Transverse colon (tissue), 4 donors: ENCODE measurements around the gene KCNJ9. TPM values are rescaled to one million over a fixed set of nuclear protein-coding genes. Genes with fewer than 3 reads are reported as not detected.
A peak's percentile ranks its signal among the peaks of the same experiment; 100 is the strongest.

ENCODE experiments used
- DNase-seq: peaks from one replicate; pipeline ENCODE4 v3.0.0-alpha.2; 2019
- H3K27ac ChIP-seq, 4 donors: fragments of 200-600 bp; sonication (generic); 2 replicates each; pipeline ENCODE4 v1.5.1; 2016 to 2018; ENCODE audit warnings: inconsistent platforms in 4 of 4
- H3K27me3 ChIP-seq: fragments of 200-600 bp; sonication (generic); 2 replicates; pipeline ENCODE4 v1.5.1; 2017; ENCODE audit warnings: inconsistent platforms
- H3K36me3 ChIP-seq, 4 donors: fragments of 200-600 bp; sonication (generic); 2 replicates each; pipeline ENCODE4 v1.5.1; 2017 to 2019; ENCODE audit warnings: inconsistent platforms in 4 of 4
- H3K4me1 ChIP-seq, 4 donors: fragments of 200-600 bp; sonication (generic); 2 replicates each; pipeline ENCODE4 v1.5.1; 2017 to 2020; ENCODE audit warnings: inconsistent platforms in 4 of 4
- H3K4me3 ChIP-seq, 4 donors: fragments of 200-600 bp; sonication (generic); 1 replicate in 1 of 4; 2 replicates in 3 of 4; pipeline versions ENCODE4 v1.5.1 to v1.6.1; 2017 to 2019; ENCODE audit warnings: inconsistent platforms in 4 of 4
- H3K9me3 ChIP-seq, 2 donors: fragments of 200-600 bp; sonication (generic); 2 replicates each; pipeline ENCODE4 v1.5.1; 2017 to 2019; ENCODE audit warnings: inconsistent platforms in 2 of 2
- EP300 ChIP-seq: sonication (generic); formaldehyde crosslinking; IDR thresholded peaks from one replicate; pipeline ENCODE4 v1.6.1; 2017; ENCODE audit warnings: antibody characterized with exemption, low read depth
- POLR2A ChIP-seq: fragments of 450-650 bp; IDR thresholded peaks from one replicate; pipeline ENCODE4 v1.6.1; 2016; ENCODE audit warnings: antibody characterized with exemption, mild to moderate bottlenecking, moderate library complexity
- POLR2AphosphoS5 ChIP-seq, 3 donors: sonication (generic); formaldehyde crosslinking; IDR thresholded peaks; one replicate each; pipeline ENCODE4 v1.6.1; 2016; ENCODE audit warnings: antibody characterized with exemption in 3 of 3
- WGBS, 2 donors: methylation state at CpG; one replicate each; pipeline ENCODE4 v1.1.5; 2018; ENCODE audit warnings: low coverage in 1 of 2; 5-methylcytosine and 5-hydroxymethylcytosine counted together
- in situ Hi-C, 4 donors: fragments of 200-750 bp; cut with MboI; loops; one replicate each; pipeline versions ENCODE4 v1.15.0 to v1.15.1; 2017; ENCODE audit warnings: low sequenced_read_pairs in 3 of 4, low pct_ligation_motif_present in 1 of 4, low pct_unique_long_range_greater_than_20kb in 1 of 4
- intact Hi-C: fragments of 100-400 bp; cut with DNase I; formaldehyde crosslinking; loops from one replicate; pipeline ENCODE4 v1.15.1; 2023; ENCODE audit warnings: low total_unique reads
- total RNA-seq, 4 donors: library from RNA; depleted of rRNA; stranded (reverse); fragments of >200 nt; gene quantifications; one replicate each; pipeline ENCODE4 v1.1.0, GENCODE V29; 2016
- TF ChIP-seq, protein P1 (sequence below), 5 experiments: fragments of 200-600 bp in 3 of 5; fragments of 450-650 bp in 2 of 5; sonication (generic) in 3 of 5; IDR thresholded peaks; 1 replicate in 2 of 5; 2 replicates in 3 of 5; pipeline ENCODE4 v1.5.1; 2016 to 2017; ENCODE audit warnings: antibody characterized with exemption in 5 of 5, inconsistent platforms in 3 of 5, mild to moderate bottlenecking in 2 of 5, moderate library complexity in 1 of 5

Gene KCNJ9
- total RNA-seq, 4 donors from 2014 or later: 0.27 TPM; not detected in 3

GRCh38 chr1:160066829-160067745 is 14.3 kb upstream of the KCNJ9 start:
- Histone ChIP-seq H3K4me1 (peaks cover 4 to 16% (median 10%) of the 10 kb centered on the region in 4 donors), H3K4me3 (no peak overlapping the region), H3K27ac (no peak overlapping the region), H3K27me3 (peaks cover 45% of the 10 kb centered on the region), H3K36me3 (no peaks in the 10 kb centered on the region), H3K9me3 (no peaks in the 10 kb centered on the region)
- DNase-seq: no peak
- intact Hi-C loops: no loop called here
- in situ Hi-C loops: no loop called here
- TF ChIP-seq EP300 (no peak), POLR2A (no peak), POLR2AphosphoS5 (IDR thresholded peaks at IDR 0.05) (no peak)
- TF ChIP-seq, protein P1, sequence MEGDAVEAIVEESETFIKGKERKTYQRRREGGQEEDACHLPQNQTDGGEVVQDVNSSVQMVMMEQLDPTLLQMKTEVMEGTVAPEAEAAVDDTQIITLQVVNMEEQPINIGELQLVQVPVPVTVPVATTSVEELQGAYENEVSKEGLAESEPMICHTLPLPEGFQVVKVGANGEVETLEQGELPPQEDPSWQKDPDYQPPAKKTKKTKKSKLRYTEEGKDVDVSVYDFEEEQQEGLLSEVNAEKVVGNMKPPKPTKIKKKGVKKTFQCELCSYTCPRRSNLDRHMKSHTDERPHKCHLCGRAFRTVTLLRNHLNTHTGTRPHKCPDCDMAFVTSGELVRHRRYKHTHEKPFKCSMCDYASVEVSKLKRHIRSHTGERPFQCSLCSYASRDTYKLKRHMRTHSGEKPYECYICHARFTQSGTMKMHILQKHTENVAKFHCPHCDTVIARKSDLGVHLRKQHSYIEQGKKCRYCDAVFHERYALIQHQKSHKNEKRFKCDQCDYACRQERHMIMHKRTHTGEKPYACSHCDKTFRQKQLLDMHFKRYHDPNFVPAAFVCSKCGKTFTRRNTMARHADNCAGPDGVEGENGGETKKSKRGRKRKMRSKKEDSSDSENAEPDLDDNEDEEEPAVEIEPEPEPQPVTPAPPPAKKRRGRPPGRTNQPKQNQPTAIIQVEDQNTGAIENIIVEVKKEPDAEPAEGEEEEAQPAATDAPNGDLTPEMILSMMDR (IDR thresholded peaks at IDR 0.05): no peak
- 62 to 100% methylated on average over 2 to 6 of the region's 6 CpGs for WGBS, 2 donors

DNA sequence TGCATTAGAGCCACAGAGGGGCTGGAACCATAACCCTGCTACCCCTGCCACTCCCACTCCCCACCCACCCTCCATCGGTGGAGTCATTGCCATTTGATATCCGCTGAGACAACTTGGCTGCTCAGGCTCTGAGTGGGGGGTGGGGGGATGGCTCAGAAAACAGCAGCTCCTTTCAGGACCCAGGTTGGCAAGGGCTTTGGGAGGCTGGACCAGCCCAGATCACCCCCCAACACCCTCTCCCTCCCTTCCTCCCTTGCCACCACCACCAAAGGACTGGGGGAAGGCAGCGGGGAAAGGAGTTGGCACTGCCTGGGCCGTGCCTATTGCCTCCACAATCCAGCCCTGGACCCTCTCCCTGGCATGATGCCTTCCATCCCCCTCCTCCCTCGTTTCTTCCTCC is 13.1 kb upstream of the KCNJ9 start:
- intact Hi-C loops (no loop called here), in situ Hi-C loops (no loop called here)
- Histone ChIP-seq H3K4me1 (peaks cover 4 to 16% (median 10%) of the 10 kb centered on the region in 4 donors), H3K36me3 (no peaks in the 10 kb centered on the region), H3K9me3 (no peaks in the 10 kb centered on the region), H3K27ac (no peak overlapping the region), H3K4me3 (no peak overlapping the region), H3K27me3 (peaks cover 44% of the 10 kb centered on the region)
- WGBS, 2 donors: 68% methylated on average over 5 of the region's 5 CpGs; no CpG with 5 or more reads in 1 of the 2 donors
- TF ChIP-seq POLR2A (no peak), POLR2AphosphoS5 (IDR thresholded peaks at IDR 0.05) (no peak), EP300 (no peak)
- TF ChIP-seq, protein P1 (IDR thresholded peaks at IDR 0.05): no peak
- DNase-seq: no peak

DNA sequence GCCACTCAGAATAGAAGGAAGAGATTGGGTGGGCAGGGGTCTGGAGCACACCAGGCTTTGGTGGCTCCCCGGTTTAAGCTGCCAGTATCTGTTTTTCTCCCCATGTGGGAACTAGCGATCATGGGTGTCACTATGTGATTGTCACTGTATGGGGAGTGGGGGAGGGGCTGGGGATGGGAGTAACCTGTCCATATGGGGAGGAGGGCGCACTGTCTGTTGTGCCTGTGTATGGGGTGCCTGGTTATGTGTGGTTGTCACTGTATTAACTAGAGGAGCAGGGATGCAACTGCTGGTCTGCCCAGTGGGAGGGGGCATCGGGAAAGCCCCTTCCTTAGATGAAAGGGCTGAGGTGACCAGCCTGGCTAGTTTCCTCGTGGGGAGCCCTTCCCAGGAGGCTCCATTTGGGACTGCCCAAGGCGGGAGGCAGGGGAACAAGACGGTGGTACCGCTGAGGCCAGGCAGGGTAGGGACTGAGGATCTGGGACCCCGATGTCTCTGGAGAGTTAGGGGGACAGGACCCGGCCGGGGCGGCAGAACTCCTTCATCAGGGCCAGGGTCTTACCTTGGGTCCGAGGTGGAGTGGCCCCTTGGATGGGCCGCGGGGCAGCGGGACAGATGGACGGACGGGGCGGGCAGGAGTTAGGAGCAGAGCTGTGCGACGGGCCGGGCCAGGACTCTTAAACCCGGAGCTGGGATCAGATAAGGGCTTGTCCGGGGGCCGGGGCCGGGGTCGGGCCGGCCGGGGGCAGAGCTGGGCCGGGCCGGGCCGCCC is 11.7 kb upstream of the KCNJ9 start, which contains the start of gene KCNJ10:
Gene KCNJ10 (minus strand): TSS at position 701 of the 772 bp plus-strand sequence. CDS start 27,628 bp downstream, outside the sequence.
- DNase-seq: no peak
- Histone ChIP-seq H3K27ac (peak within 1 kb of the TSS in 3 of 4 donors; percentile 11 to 38 (median 32)), H3K36me3 (no peaks in the 10 kb centered on the region), H3K4me1 (peaks cover 4 to 16% (median 10%) of the 10 kb centered on the region in 4 donors), H3K9me3 (no peaks in the 10 kb centered on the region), H3K27me3 (peaks cover 44% of the 10 kb centered on the region), H3K4me3 (peak within 1 kb of the TSS; percentile 37 to 61 (median 42))
- TF ChIP-seq POLR2A: no peak
- TF ChIP-seq, protein P1 (IDR thresholded peaks at IDR 0.05): no peak
- TF ChIP-seq EP300: no peak
- no peak for TF ChIP-seq POLR2AphosphoS5 (IDR thresholded peaks at IDR 0.05)
- WGBS, 2 donors: 23 to 60% methylated on average over 2 to 32 of the region's 32 CpGs
- in situ Hi-C loops (no loop called here), intact Hi-C loops (no loop called here)
